Panc1 (cell line): ENCODE data around the gene LUZP2. TPM values are rescaled to one million over a fixed set of nuclear protein-coding genes. Genes with fewer than 3 reads are reported as not detected.

Source experiments
- ATAC-seq: fragments of 200-7000 bp; cut with Tn5 transposase; 2 replicates; pipeline ENCODE4 v1.9.1; 2020; ENCODE audit warnings: mild to moderate bottlenecking, moderate library complexity
- BruUV-seq: library from RNA; stranded (reverse); fragments of 400-500 nt; replicated peaks from 2 replicates; lab custom pipeline; 2021; lab: Mats Ljungman, UMichigan
- CTCF ChIA-PET: fragments of 300-600 bp; sonication (Branson Sonifier 250); formaldehyde crosslinking; loops from one replicate; lab custom pipeline; 2022; ENCODE audit warnings: antibody characterized with exemption; lab: Charles Lee
- POLR2A ChIA-PET: fragments of 300-600 bp; sonication (Branson Sonifier 250); formaldehyde crosslinking; loops from one replicate; lab custom pipeline; 2022; ENCODE audit warnings: antibody characterized with exemption; lab: Charles Lee
- DNase-seq: peaks from one replicate; pipeline ENCODE4 v3.0.0-alpha.2; 2010; ENCODE audit warnings: low read depth, low spot score
- H3K27ac ChIP-seq: 2 replicates; pipeline ENCODE4 v1.5.1; 2011; ENCODE audit warnings: mild to moderate bottlenecking, low read length, inconsistent platforms
- H3K27me3 ChIP-seq: fragments of 200-500 bp; sonication (Bioruptor generic); 2 replicates; pipeline ENCODE4 v1.6.0; 2014; ENCODE audit warnings: low read length, inconsistent platforms; ENCODE audit not compliant: control insufficient read depth, insufficient read depth
- H3K36me3 ChIP-seq: fragments of 200-500 bp; sonication (Bioruptor generic); 2 replicates; pipeline ENCODE4 v1.5.1; 2014; ENCODE audit warnings: inconsistent platforms, mild to moderate bottlenecking, low read length, moderate library complexity; ENCODE audit not compliant: control insufficient read depth, insufficient read depth
- H3K4me1 ChIP-seq: 2 replicates; pipeline ENCODE4 v1.5.1; 2011; ENCODE audit warnings: inconsistent platforms, mild to moderate bottlenecking, low read length, moderate library complexity; ENCODE audit not compliant: control insufficient read depth, insufficient read depth
- H3K4me3 ChIP-seq, 2 experiments: 2 replicates each; pipeline ENCODE4 v1.5.1; 2011 to 2012; ENCODE audit warnings: low read depth in 2 of 2, low read length in 2 of 2, mild to moderate bottlenecking in 2 of 2, inconsistent platforms in 1 of 2, moderate library complexity in 1 of 2
- H3K9me3 ChIP-seq: fragments of 200-500 bp; sonication (Bioruptor generic); 2 replicates; pipeline ENCODE4 v1.5.1; 2014; ENCODE audit warnings: low read depth, mild to moderate bottlenecking, inconsistent platforms, low read length, moderate library complexity; ENCODE audit not compliant: control insufficient read depth, insufficient read depth
- POLR2AphosphoS5 ChIP-seq: IDR thresholded peaks from 2 replicates; pipeline ENCODE4 v1.6.1; 2012; ENCODE audit warnings: mild to moderate bottlenecking, low read depth, low read length, moderate library complexity
- SIN3A ChIP-seq: IDR thresholded peaks from 2 replicates; pipeline ENCODE4 v1.6.1; 2012; ENCODE audit warnings: low read depth, mild to moderate bottlenecking, low read length, moderate library complexity, borderline replicate concordance; ENCODE audit not compliant: insufficient read depth
- TCF7L2 ChIP-seq: IDR thresholded peaks from 2 replicates; pipeline ENCODE4 v1.6.1; 2011; ENCODE audit warnings: mild to moderate bottlenecking, low read depth, low read length, inconsistent platforms
- in situ Hi-C: cut with HindIII; loops from 2 replicates; pipeline ENCODE4 v1.10.0; 2016; ENCODE audit warnings: low sequenced_read_pairs, low pct_unique_long_range_greater_than_20kb
- intact Hi-C: fragments of 100-400 bp; cut with micrococcal nuclease; formaldehyde crosslinking; loops from one replicate; pipeline ENCODE4 v1.10.0; 2022; ENCODE audit not compliant: unreplicated experiment
- total RNA-seq: library from RNA; stranded (reverse); gene quantifications from one replicate; pipeline ENCODE4 v1.2.1, GENCODE V29; 2021; ENCODE audit not compliant: unreplicated experiment
- TF ChIP-seq, protein P1 (sequence below): fragments of 450-650 bp; IDR thresholded peaks from 2 replicates; pipeline ENCODE4 v1.5.1; 2017; ENCODE audit warnings: mild to moderate bottlenecking
- TF ChIP-seq, protein P2 (sequence below), 2 experiments: IDR thresholded peaks; 2 replicates each; pipeline ENCODE4 v1.6.1; 2011 to 2012; ENCODE audit warnings: low read depth in 2 of 2, control low read depth in 1 of 2, low read length in 1 of 2, mild to moderate bottlenecking in 1 of 2, moderate library complexity in 1 of 2; ENCODE audit not compliant: insufficient read depth in 1 of 2

LUZP2 gene
- total RNA-seq, 1 experiment from 2014 or later = 0.18 TPM

DNA sequence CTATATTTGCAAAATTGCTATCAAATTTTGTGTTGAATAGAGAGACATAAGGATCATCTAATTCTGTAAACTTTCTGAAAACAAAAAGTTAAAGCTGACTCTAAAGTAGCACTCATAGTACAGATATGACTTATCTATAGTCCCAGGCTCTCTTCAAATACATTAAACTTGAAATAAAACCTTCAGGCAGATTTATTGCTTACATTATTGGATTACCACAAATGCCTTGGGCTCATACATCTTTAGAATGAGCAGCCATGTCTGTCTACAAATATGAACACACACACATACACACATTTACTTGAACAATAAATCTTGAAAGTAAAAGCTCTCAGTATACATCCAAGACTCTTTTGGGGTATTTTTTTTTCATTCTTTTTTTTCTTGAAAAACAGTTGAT is 207.9 kb downstream of the LUZP2 start:
- ChIA-PET CTCF (no interaction called here), POLR2A (interaction anchor here (0.6 kb wide), 1 partner anchor 27 kb away, joined by 4 read pairs; no protein-coding TSS in a partner anchor)
- TF ChIP-seq, protein P1, sequence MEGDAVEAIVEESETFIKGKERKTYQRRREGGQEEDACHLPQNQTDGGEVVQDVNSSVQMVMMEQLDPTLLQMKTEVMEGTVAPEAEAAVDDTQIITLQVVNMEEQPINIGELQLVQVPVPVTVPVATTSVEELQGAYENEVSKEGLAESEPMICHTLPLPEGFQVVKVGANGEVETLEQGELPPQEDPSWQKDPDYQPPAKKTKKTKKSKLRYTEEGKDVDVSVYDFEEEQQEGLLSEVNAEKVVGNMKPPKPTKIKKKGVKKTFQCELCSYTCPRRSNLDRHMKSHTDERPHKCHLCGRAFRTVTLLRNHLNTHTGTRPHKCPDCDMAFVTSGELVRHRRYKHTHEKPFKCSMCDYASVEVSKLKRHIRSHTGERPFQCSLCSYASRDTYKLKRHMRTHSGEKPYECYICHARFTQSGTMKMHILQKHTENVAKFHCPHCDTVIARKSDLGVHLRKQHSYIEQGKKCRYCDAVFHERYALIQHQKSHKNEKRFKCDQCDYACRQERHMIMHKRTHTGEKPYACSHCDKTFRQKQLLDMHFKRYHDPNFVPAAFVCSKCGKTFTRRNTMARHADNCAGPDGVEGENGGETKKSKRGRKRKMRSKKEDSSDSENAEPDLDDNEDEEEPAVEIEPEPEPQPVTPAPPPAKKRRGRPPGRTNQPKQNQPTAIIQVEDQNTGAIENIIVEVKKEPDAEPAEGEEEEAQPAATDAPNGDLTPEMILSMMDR = no peak
- no peak for TF ChIP-seq SIN3A
- TF ChIP-seq TCF7L2 = no peak
- no peak for TF ChIP-seq POLR2AphosphoS5
- TF ChIP-seq, protein P2, sequence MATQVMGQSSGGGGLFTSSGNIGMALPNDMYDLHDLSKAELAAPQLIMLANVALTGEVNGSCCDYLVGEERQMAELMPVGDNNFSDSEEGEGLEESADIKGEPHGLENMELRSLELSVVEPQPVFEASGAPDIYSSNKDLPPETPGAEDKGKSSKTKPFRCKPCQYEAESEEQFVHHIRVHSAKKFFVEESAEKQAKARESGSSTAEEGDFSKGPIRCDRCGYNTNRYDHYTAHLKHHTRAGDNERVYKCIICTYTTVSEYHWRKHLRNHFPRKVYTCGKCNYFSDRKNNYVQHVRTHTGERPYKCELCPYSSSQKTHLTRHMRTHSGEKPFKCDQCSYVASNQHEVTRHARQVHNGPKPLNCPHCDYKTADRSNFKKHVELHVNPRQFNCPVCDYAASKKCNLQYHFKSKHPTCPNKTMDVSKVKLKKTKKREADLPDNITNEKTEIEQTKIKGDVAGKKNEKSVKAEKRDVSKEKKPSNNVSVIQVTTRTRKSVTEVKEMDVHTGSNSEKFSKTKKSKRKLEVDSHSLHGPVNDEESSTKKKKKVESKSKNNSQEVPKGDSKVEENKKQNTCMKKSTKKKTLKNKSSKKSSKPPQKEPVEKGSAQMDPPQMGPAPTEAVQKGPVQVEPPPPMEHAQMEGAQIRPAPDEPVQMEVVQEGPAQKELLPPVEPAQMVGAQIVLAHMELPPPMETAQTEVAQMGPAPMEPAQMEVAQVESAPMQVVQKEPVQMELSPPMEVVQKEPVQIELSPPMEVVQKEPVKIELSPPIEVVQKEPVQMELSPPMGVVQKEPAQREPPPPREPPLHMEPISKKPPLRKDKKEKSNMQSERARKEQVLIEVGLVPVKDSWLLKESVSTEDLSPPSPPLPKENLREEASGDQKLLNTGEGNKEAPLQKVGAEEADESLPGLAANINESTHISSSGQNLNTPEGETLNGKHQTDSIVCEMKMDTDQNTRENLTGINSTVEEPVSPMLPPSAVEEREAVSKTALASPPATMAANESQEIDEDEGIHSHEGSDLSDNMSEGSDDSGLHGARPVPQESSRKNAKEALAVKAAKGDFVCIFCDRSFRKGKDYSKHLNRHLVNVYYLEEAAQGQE (IDR thresholded peaks at IDR 0.05; ENCODE audit: insufficient read depth in 1 of 2, low read depth in 2 of 2, low read length in 1 of 2) = no peak
- H3K36me3 ChIP-seq = no peaks in the 10 kb centered on the region
- H3K27me3 ChIP-seq = no peaks in the 10 kb centered on the region
- DNase-seq = no peak
- BruUV-seq = no TSS peak
- in situ Hi-C loops (no loop called here), intact Hi-C loops (no loop called here)
- no peak for ATAC-seq
- H3K27ac ChIP-seq = no peak overlapping the region
- H3K9me3 ChIP-seq = no peaks in the 10 kb centered on the region
- H3K4me3 ChIP-seq = no peak overlapping the region
- H3K4me1 ChIP-seq = no peaks in the 10 kb centered on the region

DNA sequence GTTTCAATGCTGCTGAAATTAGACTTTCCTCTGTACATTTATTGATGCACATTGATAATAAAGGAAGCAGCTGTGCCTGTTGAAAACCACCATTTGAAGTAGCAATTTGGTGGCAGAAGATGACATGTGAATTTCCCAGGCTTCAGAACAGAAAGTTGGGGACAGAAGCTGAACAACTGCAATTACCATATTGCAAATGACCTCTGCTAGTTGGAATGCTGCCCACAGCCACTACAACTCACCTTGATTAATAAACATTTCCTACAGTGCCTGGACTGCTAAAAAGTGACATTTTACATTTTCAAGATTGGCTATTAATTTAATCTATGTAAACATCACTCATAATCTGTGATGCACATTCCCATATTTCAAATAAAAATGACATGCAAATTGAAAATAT is 208.6 kb downstream of the LUZP2 start:
- no peaks in the 10 kb centered on the region for H3K9me3 ChIP-seq
- POLR2A ChIA-PET = interaction anchor here (0.6 to 0.7 kb wide), 2 partner anchors 28 to 162 kb away, joined by 4 read pairs; no protein-coding TSS in a partner anchor
- no peaks in the 10 kb centered on the region for H3K4me1 ChIP-seq
- CTCF ChIA-PET = interaction anchor here (0.6 kb wide), 1 partner anchor 312 kb away, joined by 4 read pairs; no protein-coding TSS in a partner anchor
- DNase-seq = no peak
- no peaks in the 10 kb centered on the region for H3K27me3 ChIP-seq
- TF ChIP-seq SIN3A (no peak), POLR2AphosphoS5 (no peak), TCF7L2 (no peak)
- TF ChIP-seq, protein P2 (IDR thresholded peaks at IDR 0.05; ENCODE audit: insufficient read depth in 1 of 2, low read depth in 2 of 2, low read length in 1 of 2) = no peak
- TF ChIP-seq, protein P1 = no peak
- in situ Hi-C loops = no loop called here
- H3K36me3 ChIP-seq = no peaks in the 10 kb centered on the region
- no TSS peak for BruUV-seq
- intact Hi-C loops = no loop called here
- H3K27ac ChIP-seq = no peak overlapping the region
- ATAC-seq = no peak
- no peak overlapping the region for H3K4me3 ChIP-seq
